Metanephros (tissue), 2 donors: ENCODE data around the gene C12orf50. TPM values are rescaled to one million over a fixed set of nuclear protein-coding genes. Genes with fewer than 3 reads are reported as not detected.

Experiments used
- small RNA-seq: library from RNA; depleted of rRNA; stranded (forward); fragments of <200 nt; gene quantifications from one replicate; pipeline ENCODE3, GENCODE V24; 2014; ENCODE audit warnings: low replicate concordance
- total RNA-seq: library from RNA; depleted of rRNA; stranded (reverse); fragments of >200 nt; gene quantifications from one replicate; pipeline ENCODE4 v1.2.3, GENCODE V29; 2014

C12orf50 gene, protein sequence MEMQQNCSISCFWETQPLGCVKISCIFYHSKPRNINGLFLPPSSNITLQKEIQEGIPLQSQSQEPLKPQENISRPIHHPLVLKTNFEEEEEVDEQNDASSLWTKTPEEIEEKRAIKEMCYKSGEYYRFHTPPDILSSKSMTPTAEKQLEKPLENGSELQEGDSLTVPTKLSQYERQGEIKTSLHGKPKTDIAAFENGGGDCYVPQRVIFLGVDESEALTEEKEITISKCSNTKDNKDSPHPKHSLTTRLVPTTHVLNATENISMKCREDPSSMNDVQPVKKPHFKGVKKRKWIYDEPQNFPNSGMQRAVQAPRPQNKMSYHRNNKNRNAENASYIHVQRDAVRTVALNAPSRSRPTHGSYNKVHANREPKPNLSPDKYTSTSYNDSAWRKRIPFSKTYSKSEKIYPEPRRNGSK
- total RNA-seq: not detected

DNA sequence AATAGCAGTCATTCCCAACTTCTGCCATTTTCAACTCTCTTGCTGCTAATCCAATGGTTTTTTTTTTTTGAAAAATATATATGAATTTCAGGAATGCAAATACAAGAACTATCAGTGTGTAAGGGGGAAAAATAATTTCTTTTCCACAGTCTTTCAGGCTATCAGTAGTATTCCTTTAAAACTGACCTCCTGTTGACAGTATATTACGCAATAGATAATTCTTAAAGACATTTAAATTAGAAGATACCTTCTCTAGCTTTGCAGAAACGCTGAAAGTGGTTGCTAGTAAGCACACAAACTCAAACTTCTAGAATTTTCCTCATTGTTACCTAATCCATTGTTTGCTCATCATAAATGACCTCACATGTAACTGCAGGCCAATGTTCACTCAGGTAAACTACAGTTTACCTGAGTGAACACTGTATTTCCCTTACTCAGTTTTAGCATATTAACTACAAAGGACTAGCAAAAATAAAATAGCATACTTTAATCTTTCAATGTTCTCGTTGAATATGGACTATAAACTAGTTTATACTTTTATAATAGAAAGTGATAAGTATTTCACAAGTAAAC, at the start of gene C12orf50:
Gene C12orf50 (minus strand): TSS at position 309 of the 573 bp plus-strand sequence. CDS start 2,439 bp downstream, outside the sequence.

Small RNA genes within 50 kb of the gene (small RNA-seq; reads per million reads assigned to genes)
- gene RNA5SP364: not detected

Other genes starting within 250 kb of the C12orf50 start
- gene CEP290, start 112.7 kb upstream of the C12orf50 start, total RNA-seq: 20.3 TPM
- gene TMTC3, start 112.9 kb upstream of the C12orf50 start, total RNA-seq: 37.1 TPM